ENCODE results near the gene SS18. TPM values are rescaled to one million over a fixed set of nuclear protein-coding genes. Genes with fewer than 3 reads are reported as not detected.

The SS18 gene
- polyA plus RNA-seq, 2 donors = 30.4 to 40.6 TPM

DNA sequence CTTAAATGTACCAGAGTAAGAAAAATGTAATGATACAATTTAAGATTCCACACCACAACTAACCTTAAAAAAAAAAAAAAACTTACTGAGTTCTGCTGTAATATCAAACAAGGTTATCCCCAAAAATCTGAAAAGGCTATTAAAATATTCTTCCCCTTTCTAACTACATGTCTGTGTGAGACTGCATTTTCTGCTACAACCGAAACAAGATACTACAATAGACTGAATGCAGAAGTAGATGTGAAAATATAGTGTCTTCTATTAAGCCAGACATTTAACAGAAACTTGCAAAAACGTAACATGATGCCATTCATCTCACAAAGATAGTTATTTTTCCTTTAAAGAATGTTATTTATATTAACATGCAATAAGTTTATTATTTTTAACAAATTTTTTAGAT, 16.2 kb downstream of the SS18 start:
- no peaks in the 10 kb centered on the region for H3K27me3 ChIP-seq (ENCODE audit: control insufficient read depth in 1 of 2, insufficient read depth in 2 of 2, low read length in 2 of 2)
- no peak overlapping the region for H3K4me3 ChIP-seq (ENCODE audit: low read depth in 1 of 2, low read length in 2 of 2)
- no peaks in the 10 kb centered on the region for H3K4me1 ChIP-seq (ENCODE audit: control insufficient read depth in 2 of 2, insufficient read depth in 2 of 2, low read length in 1 of 2)
- H3K36me3 ChIP-seq (ENCODE audit: control insufficient read depth in 2 of 2, insufficient read depth in 2 of 2, low read length in 1 of 2) = peaks cover 3 to 4% of the 10 kb centered on the region in 2 donors
- H3K9me3 ChIP-seq (ENCODE audit: control insufficient read depth in 2 of 2, insufficient read depth in 1 of 2, low read depth in 1 of 2, low read length in 1 of 2) = peaks cover 0 to 3% of the 10 kb centered on the region in 2 donors
- H3K27ac ChIP-seq (ENCODE audit: low read depth in 2 of 2, low read length in 1 of 2) = no peak overlapping the region
- WGBS, 2 donors = 75 to 85% methylated on average over 2 of the region's 2 CpGs

- 38 to 52% methylated on average over 2 of the region's 2 CpGs for WGBS, 2 donors
- H3K9me3 ChIP-seq (ENCODE audit: control insufficient read depth in 2 of 2, insufficient read depth in 1 of 2, low read depth in 1 of 2, low read length in 1 of 2) = peaks cover 0 to 3% of the 10 kb centered on the region in 2 donors
- H3K4me3 ChIP-seq (ENCODE audit: low read depth in 1 of 2, low read length in 2 of 2) = no peak overlapping the region
- no peaks in the 10 kb centered on the region for H3K4me1 ChIP-seq (ENCODE audit: control insufficient read depth in 2 of 2, insufficient read depth in 2 of 2, low read length in 1 of 2)
- H3K27me3 ChIP-seq (ENCODE audit: control insufficient read depth in 1 of 2, insufficient read depth in 2 of 2, low read length in 2 of 2) = no peaks in the 10 kb centered on the region
- H3K27ac ChIP-seq (ENCODE audit: low read depth in 2 of 2, low read length in 1 of 2) = no peak overlapping the region
- peaks cover 3 to 4% of the 10 kb centered on the region in 2 donors for H3K36me3 ChIP-seq (ENCODE audit: control insufficient read depth in 2 of 2, insufficient read depth in 2 of 2, low read length in 1 of 2)
These were observed 16.7 kb downstream of the SS18 start for GRCh38 chr18:26073758-26074157.

DNA sequence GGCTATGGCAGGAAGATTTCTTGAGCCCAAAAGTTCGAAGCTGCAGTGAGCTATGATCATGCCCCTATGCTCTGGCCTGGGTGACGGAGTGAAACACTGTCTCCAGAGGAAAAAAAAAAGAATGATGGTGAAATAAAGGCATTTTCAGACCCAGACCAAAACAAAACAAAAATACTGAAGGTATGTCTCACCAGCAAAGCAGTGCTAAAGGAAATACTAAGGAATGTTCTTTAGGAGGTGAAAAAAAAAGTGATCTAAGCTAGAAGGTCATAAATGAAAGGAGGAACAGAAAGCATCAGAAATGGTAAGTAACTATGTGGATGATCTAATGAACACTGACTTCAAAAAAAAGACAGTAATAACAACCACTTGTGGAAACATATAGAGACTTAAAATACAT, 18.7 kb downstream of the SS18 start:
- no peaks in the 10 kb centered on the region for H3K27me3 ChIP-seq (ENCODE audit: control insufficient read depth in 1 of 2, insufficient read depth in 2 of 2, low read length in 2 of 2)
- peaks cover 0 to 3% of the 10 kb centered on the region in 2 donors for H3K9me3 ChIP-seq (ENCODE audit: control insufficient read depth in 2 of 2, insufficient read depth in 1 of 2, low read depth in 1 of 2, low read length in 1 of 2)
- H3K4me3 ChIP-seq (ENCODE audit: low read depth in 1 of 2, low read length in 2 of 2) = no peak overlapping the region
- 94 to 100% methylated on average over 2 of the region's 2 CpGs for WGBS, 2 donors
- peaks cover 3 to 6% of the 10 kb centered on the region in 2 donors for H3K36me3 ChIP-seq (ENCODE audit: control insufficient read depth in 2 of 2, insufficient read depth in 2 of 2, low read length in 1 of 2)
- H3K27ac ChIP-seq (ENCODE audit: low read depth in 2 of 2, low read length in 1 of 2) = no peak overlapping the region
- H3K4me1 ChIP-seq (ENCODE audit: control insufficient read depth in 2 of 2, insufficient read depth in 2 of 2, low read length in 1 of 2) = no peaks in the 10 kb centered on the region

- Histone ChIP-seq H3K4me3 (ENCODE audit: low read depth in 1 of 2, low read length in 2 of 2) (no peak overlapping the region), H3K27me3 (ENCODE audit: control insufficient read depth in 1 of 2, insufficient read depth in 2 of 2, low read length in 2 of 2) (no peaks in the 10 kb centered on the region), H3K27ac (ENCODE audit: low read depth in 2 of 2, low read length in 1 of 2) (no peak overlapping the region), H3K36me3 (ENCODE audit: control insufficient read depth in 2 of 2, insufficient read depth in 2 of 2, low read length in 1 of 2) (peaks cover 3 to 6% of the 10 kb centered on the region in 2 donors), H3K9me3 (ENCODE audit: control insufficient read depth in 2 of 2, insufficient read depth in 1 of 2, low read depth in 1 of 2, low read length in 1 of 2) (peaks cover 0 to 3% of the 10 kb centered on the region in 2 donors), H3K4me1 (ENCODE audit: control insufficient read depth in 2 of 2, insufficient read depth in 2 of 2, low read length in 1 of 2) (no peaks in the 10 kb centered on the region)
These were observed 19.4 kb downstream of the SS18 start for GRCh38 chr18:26071020-26071419.

DNA sequence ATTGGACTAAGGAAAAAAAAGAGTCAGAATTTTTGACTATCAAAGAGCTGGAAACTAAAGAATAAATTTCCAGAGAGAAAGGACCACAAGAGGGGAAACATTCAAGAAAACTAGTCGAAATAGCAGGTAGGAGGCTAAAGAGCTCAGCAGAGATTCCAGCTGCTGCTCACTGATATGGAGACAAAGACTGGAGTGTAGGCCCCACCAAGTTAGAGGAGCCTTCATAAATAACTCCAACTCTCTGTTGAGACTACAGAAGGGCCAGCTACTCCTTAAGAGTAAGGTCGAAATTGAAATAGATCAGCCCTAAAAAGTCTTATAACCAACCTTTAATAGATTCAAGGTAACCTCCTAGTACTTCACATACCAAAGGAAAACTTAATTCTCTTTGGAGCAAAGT, 31.1 kb downstream of the SS18 start:
- Histone ChIP-seq H3K4me1 (ENCODE audit: control insufficient read depth in 2 of 2, insufficient read depth in 2 of 2, low read length in 1 of 2) (no peaks in the 10 kb centered on the region), H3K4me3 (ENCODE audit: low read depth in 1 of 2, low read length in 2 of 2) (no peak overlapping the region), H3K9me3 (ENCODE audit: control insufficient read depth in 2 of 2, insufficient read depth in 1 of 2, low read depth in 1 of 2, low read length in 1 of 2) (no peaks in the 10 kb centered on the region), H3K27ac (ENCODE audit: low read depth in 2 of 2, low read length in 1 of 2) (no peak overlapping the region), H3K36me3 (ENCODE audit: control insufficient read depth in 2 of 2, insufficient read depth in 2 of 2, low read length in 1 of 2) (peaks cover 0 to 8% of the 10 kb centered on the region in 2 donors), H3K27me3 (ENCODE audit: control insufficient read depth in 1 of 2, insufficient read depth in 2 of 2, low read length in 2 of 2) (no peaks in the 10 kb centered on the region)
- WGBS, 2 donors = 82 to 83% methylated on average over 2 of the region's 2 CpGs

- Histone ChIP-seq H3K9me3 (ENCODE audit: control insufficient read depth in 2 of 2, insufficient read depth in 1 of 2, low read depth in 1 of 2, low read length in 1 of 2) (no peaks in the 10 kb centered on the region), H3K27ac (ENCODE audit: low read depth in 2 of 2, low read length in 1 of 2) (no peak overlapping the region), H3K4me1 (ENCODE audit: control insufficient read depth in 2 of 2, insufficient read depth in 2 of 2, low read length in 1 of 2) (no peaks in the 10 kb centered on the region), H3K36me3 (ENCODE audit: control insufficient read depth in 2 of 2, insufficient read depth in 2 of 2, low read length in 1 of 2) (peaks cover 0 to 10% of the 10 kb centered on the region in 2 donors), H3K27me3 (ENCODE audit: control insufficient read depth in 1 of 2, insufficient read depth in 2 of 2, low read length in 2 of 2) (no peaks in the 10 kb centered on the region), H3K4me3 (ENCODE audit: low read depth in 1 of 2, low read length in 2 of 2) (no peak overlapping the region)
- WGBS, 2 donors = 67 to 68% methylated on average over 7 of the region's 7 CpGs
These were observed 33.1 kb downstream of the SS18 start for GRCh38 chr18:26057344-26057773.

GRCh38 chr18:26056291-26056690, 34.1 kb downstream of the SS18 start:
- Histone ChIP-seq H3K27ac (ENCODE audit: low read depth in 2 of 2, low read length in 1 of 2) (no peak overlapping the region), H3K9me3 (ENCODE audit: control insufficient read depth in 2 of 2, insufficient read depth in 1 of 2, low read depth in 1 of 2, low read length in 1 of 2) (no peaks in the 10 kb centered on the region), H3K4me3 (ENCODE audit: low read depth in 1 of 2, low read length in 2 of 2) (no peak overlapping the region), H3K36me3 (ENCODE audit: control insufficient read depth in 2 of 2, insufficient read depth in 2 of 2, low read length in 1 of 2) (peaks cover 0 to 7% of the 10 kb centered on the region in 2 donors), H3K4me1 (ENCODE audit: control insufficient read depth in 2 of 2, insufficient read depth in 2 of 2, low read length in 1 of 2) (no peaks in the 10 kb centered on the region), H3K27me3 (ENCODE audit: control insufficient read depth in 1 of 2, insufficient read depth in 2 of 2, low read length in 2 of 2) (no peaks in the 10 kb centered on the region)
- WGBS, 2 donors = 89 to 91% methylated on average over 1 of the region's 1 CpG

DNA sequence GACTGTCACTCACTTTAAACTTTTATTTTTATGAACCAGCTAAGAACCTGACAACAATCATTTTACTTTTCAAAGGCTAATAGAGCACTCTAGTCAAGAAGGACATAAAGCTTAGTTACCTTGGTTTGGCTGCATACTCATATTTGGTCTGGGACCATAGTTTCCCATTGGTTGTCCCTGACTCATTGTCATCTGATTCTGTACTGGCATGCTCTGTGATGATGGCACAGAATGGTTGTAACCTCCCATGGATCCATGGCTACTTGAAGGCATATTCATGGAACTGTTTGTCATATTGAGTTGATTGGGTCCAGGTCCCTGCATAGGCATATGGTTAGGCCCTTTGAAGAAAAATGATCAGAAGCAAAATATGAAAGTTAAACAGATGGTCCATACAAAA, 37.9 kb downstream of the SS18 start:
- H3K4me1 ChIP-seq (ENCODE audit: control insufficient read depth in 2 of 2, insufficient read depth in 2 of 2, low read length in 1 of 2) = no peaks in the 10 kb centered on the region
- H3K9me3 ChIP-seq (ENCODE audit: control insufficient read depth in 2 of 2, insufficient read depth in 1 of 2, low read depth in 1 of 2, low read length in 1 of 2) = no peaks in the 10 kb centered on the region
- H3K27me3 ChIP-seq (ENCODE audit: control insufficient read depth in 1 of 2, insufficient read depth in 2 of 2, low read length in 2 of 2) = no peaks in the 10 kb centered on the region
- H3K4me3 ChIP-seq (ENCODE audit: low read depth in 1 of 2, low read length in 2 of 2) = no peak overlapping the region
- peaks cover 0 to 6% of the 10 kb centered on the region in 2 donors for H3K36me3 ChIP-seq (ENCODE audit: control insufficient read depth in 2 of 2, insufficient read depth in 2 of 2, low read length in 1 of 2)
- H3K27ac ChIP-seq (ENCODE audit: low read depth in 2 of 2, low read length in 1 of 2) = no peak overlapping the region

DNA sequence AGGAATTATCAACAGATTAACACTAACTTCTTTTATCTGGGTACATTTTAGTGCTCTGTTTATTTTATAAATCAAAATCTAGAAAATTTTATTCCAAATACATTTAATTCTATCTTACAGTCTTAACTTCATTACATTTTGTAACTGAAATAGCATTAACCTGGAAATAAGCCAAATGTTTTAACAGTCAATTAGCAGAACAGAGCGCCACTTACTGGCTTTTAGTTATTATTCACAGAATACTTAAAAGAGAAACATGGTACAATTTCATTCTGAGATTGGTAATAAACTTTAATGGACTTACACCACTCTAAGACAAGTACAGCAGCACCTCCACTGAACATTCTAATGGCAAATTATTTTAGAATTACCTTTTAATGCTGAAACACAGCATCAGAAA, 38.6 kb downstream of the SS18 start:
- H3K4me3 ChIP-seq (ENCODE audit: low read depth in 1 of 2, low read length in 2 of 2) = no peak overlapping the region
- WGBS, 2 donors = 42 to 68% methylated on average over 1 of the region's 1 CpG
- H3K36me3 ChIP-seq (ENCODE audit: control insufficient read depth in 2 of 2, insufficient read depth in 2 of 2, low read length in 1 of 2) = peaks cover 0 to 2% of the 10 kb centered on the region in 2 donors

GRCh38 chr18:26046419-26047077, 43.9 kb downstream of the SS18 start:
- no peak overlapping the region for H3K27ac ChIP-seq (ENCODE audit: low read depth in 2 of 2, low read length in 1 of 2)
- H3K36me3 ChIP-seq (ENCODE audit: control insufficient read depth in 2 of 2, insufficient read depth in 2 of 2, low read length in 1 of 2) = no peaks in the 10 kb centered on the region

More for the DNA sequence above, 38.6 kb downstream of the SS18 start:
- H3K9me3 ChIP-seq (ENCODE audit: control insufficient read depth in 2 of 2, insufficient read depth in 1 of 2, low read depth in 1 of 2, low read length in 1 of 2) = no peaks in the 10 kb centered on the region
- H3K27ac ChIP-seq (ENCODE audit: low read depth in 2 of 2, low read length in 1 of 2) = no peak overlapping the region
- no peaks in the 10 kb centered on the region for H3K27me3 ChIP-seq (ENCODE audit: control insufficient read depth in 1 of 2, insufficient read depth in 2 of 2, low read length in 2 of 2)
- no peaks in the 10 kb centered on the region for H3K4me1 ChIP-seq (ENCODE audit: control insufficient read depth in 2 of 2, insufficient read depth in 2 of 2, low read length in 1 of 2)

More at GRCh38 chr18:26046419-26047077, 43.9 kb downstream of the SS18 start:
- Histone ChIP-seq H3K4me3 (ENCODE audit: low read depth in 1 of 2, low read length in 2 of 2) (no peak overlapping the region), H3K27me3 (ENCODE audit: control insufficient read depth in 1 of 2, insufficient read depth in 2 of 2, low read length in 2 of 2) (no peaks in the 10 kb centered on the region), H3K9me3 (ENCODE audit: control insufficient read depth in 2 of 2, insufficient read depth in 1 of 2, low read depth in 1 of 2, low read length in 1 of 2) (no peaks in the 10 kb centered on the region), H3K4me1 (ENCODE audit: control insufficient read depth in 2 of 2, insufficient read depth in 2 of 2, low read length in 1 of 2) (no peaks in the 10 kb centered on the region)
